Amniotic epithelial cell (primary cell): Measurements from ENCODE around the gene CTDSP2.

ENCODE experiments used
- DNase-seq: peaks from one replicate; pipeline ENCODE4 v3.0.0-alpha.2; 2010; ENCODE audit warnings: low read depth

CTDSP2 gene

DNA sequence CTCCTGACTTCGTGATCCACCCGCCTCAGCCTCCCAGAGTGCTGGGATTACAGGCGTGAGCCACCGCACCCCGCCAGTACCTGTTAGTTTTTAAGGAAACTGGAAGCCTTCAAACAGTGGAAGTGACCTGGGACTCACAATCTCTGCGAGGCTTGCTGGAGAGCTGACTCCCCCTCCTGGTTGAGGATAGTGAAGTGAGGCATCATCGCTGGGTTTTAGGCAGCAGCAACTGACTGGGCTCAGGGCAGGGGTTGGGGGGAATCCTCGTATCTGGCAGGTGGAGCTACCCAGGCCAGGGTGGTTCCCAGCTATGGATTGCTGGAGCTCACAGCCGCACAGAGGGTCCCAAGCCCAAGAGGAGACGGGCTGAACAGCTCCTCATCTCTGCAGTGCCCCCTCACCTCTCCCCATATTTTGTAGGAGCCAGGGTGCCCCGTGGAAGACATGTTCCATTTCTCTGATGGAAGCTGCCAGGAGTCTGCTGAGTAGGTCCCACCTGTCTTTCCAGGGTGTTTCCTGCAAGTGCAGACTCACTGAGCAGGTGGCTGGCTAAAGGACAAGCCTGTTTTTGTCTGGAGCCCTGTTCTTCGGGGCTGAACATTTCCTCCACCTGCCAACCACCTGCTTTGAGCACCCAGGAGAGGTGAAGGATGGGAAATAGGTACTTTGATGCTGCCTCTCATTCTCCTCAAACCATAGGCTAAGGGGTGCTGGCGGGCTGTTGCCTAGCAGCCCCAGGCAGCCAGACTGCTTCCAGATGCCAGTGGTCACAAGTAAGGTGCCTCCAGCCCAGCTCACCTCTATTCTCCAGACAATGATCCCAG lies 31.1 kb downstream of the CTDSP2 start:
- no peak for DNase-seq

GRCh38 chr12:57813971-57814772 lies 32.4 kb downstream of the CTDSP2 start:
- DNase-seq: peak; percentile 64

- peak; percentile 28 for DNase-seq
Observed at GRCh38 chr12:57813111-57813970, 33.2 kb downstream of the CTDSP2 start.

DNA sequence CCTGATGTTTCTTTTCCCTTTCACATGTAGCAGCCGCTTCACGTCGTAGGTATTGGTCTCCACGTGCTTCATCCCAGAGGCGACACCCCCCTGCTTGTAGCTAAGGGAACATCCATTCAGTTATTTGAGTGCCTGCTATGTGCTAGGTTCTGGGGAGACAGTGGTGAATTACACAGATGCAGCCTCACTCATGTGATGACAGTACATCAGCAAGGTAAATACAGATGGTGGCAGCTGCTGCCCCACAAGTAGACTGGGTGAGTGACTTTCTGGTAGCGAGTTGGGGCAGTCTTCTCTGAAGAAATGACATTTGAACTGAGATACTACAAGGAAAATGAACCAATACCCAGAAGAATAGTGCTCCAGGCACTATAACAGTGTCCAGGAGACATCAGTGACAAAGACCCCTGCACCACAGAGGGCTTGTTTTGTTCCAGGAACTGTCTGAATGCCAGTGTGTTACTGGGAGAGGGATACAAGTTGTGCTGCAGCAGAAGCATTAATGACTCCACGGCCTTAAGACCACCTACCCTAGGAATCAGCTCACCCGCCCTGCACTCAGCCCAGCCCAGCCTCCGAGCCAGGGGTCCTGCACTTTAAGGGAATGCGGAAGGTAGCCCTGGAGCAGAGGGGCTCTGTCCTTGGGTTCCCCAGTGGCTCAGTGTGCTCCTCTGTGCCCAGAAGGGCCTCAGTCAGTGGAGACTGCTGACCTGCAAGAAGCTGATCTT lies 35.3 kb downstream of the CTDSP2 start:
- no peak for DNase-seq

GRCh38 chr12:57810450-57810849 lies 36.1 kb downstream of the CTDSP2 start:
- DNase-seq: peak; percentile 70

DNA sequence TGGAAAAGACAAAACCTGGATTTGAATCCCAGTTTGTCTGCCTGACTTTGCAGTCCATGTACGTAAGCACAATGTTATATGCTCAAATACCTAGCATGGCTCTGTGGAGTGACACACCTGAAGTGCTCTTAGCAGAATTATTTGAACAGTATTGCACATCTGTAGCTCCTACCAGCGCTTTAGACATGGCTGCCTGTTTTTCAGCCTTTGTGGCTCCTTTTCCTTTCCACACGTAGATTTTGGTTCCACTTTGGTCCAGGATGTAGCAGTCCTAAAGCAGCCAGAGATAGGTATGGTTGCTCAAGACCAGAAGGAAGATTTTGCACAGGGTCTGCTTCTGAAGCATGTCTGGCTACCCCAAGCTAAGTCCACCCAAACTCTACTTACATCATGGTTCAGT lies 37.1 kb downstream of the CTDSP2 start:
- DNase-seq: no peak

DNA sequence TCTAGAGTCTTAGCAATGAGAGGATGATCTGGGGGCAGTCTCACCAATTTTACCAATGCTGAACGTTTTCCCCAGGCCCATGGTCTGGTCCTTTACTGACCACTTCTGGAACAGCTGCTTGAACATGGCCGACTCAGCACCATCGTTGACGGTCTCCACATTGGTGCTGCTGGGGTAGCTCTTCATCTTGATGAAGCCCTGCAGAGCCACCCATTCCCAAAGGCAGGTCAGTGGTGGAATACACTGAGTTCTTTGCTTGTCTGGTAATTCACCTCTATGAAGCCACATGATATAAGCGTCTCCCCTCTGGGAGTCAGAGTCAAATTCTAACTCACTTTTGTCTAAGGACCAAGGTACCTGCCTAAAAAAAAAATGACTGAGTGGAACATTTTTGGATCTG lies 38.2 kb downstream of the CTDSP2 start:
- DNase-seq: no peak

GRCh38 chr12:57807285-57807684 lies 39.2 kb downstream of the CTDSP2 start:
- no peak for DNase-seq

- no peak for DNase-seq
Observed at GRCh38 chr12:57806677-57807076, 39.9 kb downstream of the CTDSP2 start.

DNA sequence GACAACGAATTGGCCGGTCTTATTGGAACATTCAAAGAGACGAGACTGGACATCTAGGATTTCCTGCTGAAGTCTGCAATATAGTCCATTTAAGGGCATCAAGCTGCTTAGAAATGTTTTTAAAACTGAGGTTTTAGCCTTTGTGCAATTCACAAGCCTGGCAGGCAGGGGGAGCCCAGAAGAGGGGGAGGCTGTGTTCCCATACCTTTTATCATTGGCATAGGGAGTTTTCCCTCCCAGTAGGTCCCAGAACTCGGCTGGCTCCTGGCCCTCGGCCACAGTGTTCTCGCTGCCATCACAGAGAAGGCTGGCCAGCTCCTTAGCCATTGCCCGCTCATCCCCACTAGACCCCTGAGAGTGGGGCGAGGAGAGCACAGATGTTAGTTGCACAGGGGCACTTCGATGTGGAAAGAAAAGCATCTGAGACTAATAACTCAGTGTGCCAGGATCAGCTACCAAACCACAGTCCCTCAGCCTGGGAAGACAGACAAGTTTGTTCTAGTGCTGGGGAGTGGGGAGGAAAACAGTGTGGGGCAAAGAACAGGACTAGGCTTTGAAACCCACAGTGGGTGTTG lies 43.1 kb downstream of the CTDSP2 start:
- peak; percentile 43 for DNase-seq

DNA sequence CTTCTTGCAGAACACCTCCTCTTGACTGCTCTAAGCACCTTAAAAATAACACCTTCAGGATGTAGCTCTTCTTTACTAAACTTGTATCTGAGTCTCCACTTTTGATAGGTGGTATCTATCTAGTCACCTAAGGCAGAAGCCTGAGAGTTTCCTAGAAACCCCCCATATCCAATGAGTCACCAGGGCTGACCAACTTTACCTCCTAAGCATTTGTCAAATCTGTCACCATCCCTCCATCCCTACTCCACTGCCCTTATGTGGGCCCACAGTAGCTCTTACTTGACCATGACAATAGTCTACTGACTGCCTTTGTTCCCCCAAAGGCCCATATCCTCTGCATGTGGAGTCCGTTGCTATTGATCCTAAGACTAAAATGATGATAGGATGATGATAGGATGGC lies 43.9 kb downstream of the CTDSP2 start:
- no peak for DNase-seq

DNA sequence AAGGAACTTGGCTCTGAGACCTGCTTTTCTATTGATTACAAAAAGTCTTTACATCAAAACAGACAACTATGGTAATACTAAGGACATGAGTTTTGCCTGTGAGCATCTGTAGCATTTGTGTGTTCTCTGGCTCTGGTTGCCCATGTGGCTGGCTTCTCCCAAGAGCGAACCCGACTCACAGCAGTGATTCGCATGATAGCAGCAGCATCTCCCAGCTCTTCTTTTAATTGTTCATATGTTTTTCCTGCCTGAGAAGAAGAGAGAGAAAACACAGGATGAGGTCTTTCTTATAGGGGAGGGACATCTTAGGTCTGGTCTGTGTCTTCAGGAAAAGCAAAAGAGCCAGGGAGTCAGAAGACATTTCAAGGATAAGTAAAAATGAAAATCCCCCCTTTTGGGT lies 45.6 kb downstream of the CTDSP2 start:
- DNase-seq: no peak

- DNase-seq: no peak
Observed at GRCh38 chr12:57797933-57798332, 48.6 kb downstream of the CTDSP2 start.

DNA sequence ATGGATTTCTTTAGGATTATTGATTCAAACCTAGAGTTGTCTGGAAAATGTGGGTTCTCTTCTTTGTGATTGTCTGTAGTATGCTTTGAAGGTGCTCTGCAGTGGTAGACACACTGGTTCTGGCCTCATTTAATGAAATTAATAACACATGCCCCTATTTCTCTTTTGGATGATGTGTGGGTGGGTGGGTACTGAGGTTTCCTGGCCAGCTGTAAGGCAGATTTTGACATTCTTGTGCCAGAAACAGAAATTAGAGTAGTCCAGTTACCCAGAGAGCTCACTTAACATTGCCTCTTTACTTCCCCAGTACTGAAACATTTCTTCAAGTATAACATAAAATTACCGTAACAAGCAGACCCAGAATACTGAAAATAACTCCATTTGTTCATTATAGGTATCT lies 49.5 kb downstream of the CTDSP2 start:
- no peak for DNase-seq

GRCh38 chr12:57795354-57795753 lies 51.2 kb downstream of the CTDSP2 start:
- DNase-seq: no peak

- peak; percentile 93 for DNase-seq
Observed at GRCh38 chr12:57793920-57794319, 52.6 kb downstream of the CTDSP2 start.

- DNase-seq: no peak
Observed at GRCh38 chr12:57783861-57784260, 62.7 kb downstream of the CTDSP2 start.

DNA sequence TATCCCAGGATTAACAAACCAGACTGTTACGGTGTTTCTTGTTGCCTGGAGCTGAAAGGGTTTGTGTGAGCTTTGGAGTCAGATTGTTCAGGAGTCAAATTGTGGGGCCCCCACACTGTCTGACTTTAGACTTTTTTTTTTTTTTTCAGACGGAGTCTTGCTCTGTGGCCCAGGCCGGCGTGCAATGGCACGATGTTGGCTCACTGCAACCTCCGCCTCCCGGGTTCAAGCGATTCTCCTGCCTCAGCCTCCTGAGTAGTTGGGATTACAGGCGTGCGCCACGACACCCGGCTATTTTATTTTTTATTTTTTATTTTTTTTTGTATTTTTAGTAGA lies 63.1 kb downstream of the CTDSP2 start:
- no peak for DNase-seq

DNA sequence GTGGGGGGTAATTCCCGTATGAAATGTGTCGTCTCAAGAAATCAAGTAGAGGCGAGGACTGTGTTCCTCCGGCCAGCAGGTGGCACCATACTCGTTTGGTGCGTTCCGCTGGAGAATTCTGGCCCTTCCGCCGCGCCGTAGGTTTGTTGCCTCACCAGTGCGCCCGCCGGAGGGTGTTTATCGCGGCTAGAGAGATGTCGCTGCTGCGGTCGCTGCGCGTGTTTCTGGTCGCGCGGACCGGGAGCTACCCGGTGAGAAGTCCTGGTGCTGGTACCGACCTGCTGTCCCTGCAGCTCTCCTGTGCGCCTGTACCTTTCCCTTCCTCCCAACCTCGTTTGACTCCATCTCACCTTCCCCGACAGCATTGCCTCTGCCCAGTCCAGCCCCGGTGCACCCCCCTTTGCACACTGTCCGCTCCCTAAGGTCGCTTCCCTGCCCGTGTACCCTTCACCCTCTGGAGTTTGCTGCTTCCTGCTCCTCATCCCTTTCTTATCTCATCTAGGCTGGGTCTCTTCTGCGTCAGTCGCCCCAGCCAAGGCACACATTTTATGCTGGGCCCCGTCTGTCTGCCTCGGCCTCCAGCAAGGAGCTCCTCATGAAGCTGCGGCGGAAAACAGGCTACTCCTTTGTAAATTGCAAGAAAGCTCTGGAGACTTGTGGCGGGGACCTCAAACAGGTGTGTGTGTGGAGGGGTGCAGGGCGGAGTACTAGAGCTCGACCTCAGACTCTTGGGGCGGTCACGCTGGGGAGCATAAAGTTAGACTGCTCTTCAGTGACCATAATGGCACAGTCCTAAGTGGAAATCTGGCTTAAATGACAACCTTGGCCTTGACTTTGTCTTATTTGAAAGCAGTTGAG lies 63.7 kb downstream of the CTDSP2 start, which contains the start of gene TSFM:
Gene TSFM (plus strand): TSS at position 180 of the 858 bp plus-strand sequence. CDS start 15 bp downstream, at position 195.
- peak; percentile 88 for DNase-seq

DNA sequence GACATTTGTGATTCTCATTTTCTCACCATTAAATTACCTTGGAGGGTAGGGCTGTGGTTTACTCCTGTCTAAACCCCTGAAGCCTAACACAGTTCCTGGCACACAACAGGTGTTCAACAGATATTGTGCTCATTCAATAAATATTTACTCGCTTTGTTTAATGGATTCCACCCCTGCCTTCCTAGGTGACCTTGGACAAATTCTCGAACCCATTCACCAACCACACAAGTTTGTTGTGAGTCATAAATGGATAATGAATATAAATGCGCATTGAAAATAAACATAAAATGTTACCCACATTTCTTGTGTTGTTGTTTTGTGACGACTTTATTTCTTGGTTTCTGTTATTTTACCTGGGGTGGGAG lies 64.3 kb downstream of the CTDSP2 start:
- no peak for DNase-seq
